Small intestine (tissue), 7 donors: ENCODE data around the gene CAPN14. TPM values are rescaled to one million over a fixed set of nuclear protein-coding genes. Genes with fewer than 3 reads are reported as not detected.
A peak's percentile ranks its signal among the peaks of the same experiment; 100 is the strongest.

ENCODE experiments used
- DNase-seq, 2 donors: peaks; one replicate each; pipeline versions ENCODE4 v3.0.0 to v3.0.0-alpha.2; 2013
- FAIRE-seq: peaks from 2 replicates; lab custom pipeline; 2012; peaks lifted over from hg19 to GRCh38; lab: Jason Lieb, UNC
- H3K27ac ChIP-seq, 3 donors: one replicate each; pipeline ENCODE4 v1.5.1; 2013; ENCODE audit warnings: low read length in 2 of 3, mild to moderate bottlenecking in 2 of 3, control low read depth in 1 of 3, inconsistent platforms in 1 of 3, low read depth in 1 of 3, moderate library complexity in 1 of 3
- H3K27me3 ChIP-seq, 3 donors: one replicate each; pipeline ENCODE4 v1.6.1; 2013; ENCODE audit warnings: low read length in 3 of 3, inconsistent platforms in 1 of 3; ENCODE audit not compliant: control insufficient read depth in 3 of 3, insufficient read depth in 3 of 3
- H3K36me3 ChIP-seq, 3 donors: one replicate each; pipeline ENCODE4 v1.6.1; 2013; ENCODE audit warnings: low read length in 3 of 3, inconsistent platforms in 1 of 3, low read depth in 1 of 3, mild to moderate bottlenecking in 1 of 3, moderate library complexity in 1 of 3; ENCODE audit not compliant: control insufficient read depth in 3 of 3, insufficient read depth in 2 of 3
- H3K4me1 ChIP-seq, 3 donors: one replicate each; pipeline ENCODE4 v1.6.1; 2013; ENCODE audit warnings: low read length in 2 of 3, inconsistent platforms in 1 of 3, low read depth in 1 of 3, mild to moderate bottlenecking in 1 of 3, moderate library complexity in 1 of 3; ENCODE audit not compliant: control insufficient read depth in 3 of 3, insufficient read depth in 2 of 3
- H3K4me3 ChIP-seq, 3 donors: one replicate each; pipeline ENCODE4 v1.5.1; 2013; ENCODE audit warnings: low read length in 3 of 3, control low read depth in 1 of 3, inconsistent platforms in 1 of 3, low read depth in 1 of 3, mild to moderate bottlenecking in 1 of 3, moderate library complexity in 1 of 3
- H3K9me3 ChIP-seq, 2 donors: one replicate each; pipeline ENCODE4 v1.6.1; 2013; ENCODE audit warnings: low read depth in 1 of 2, low read length in 1 of 2; ENCODE audit not compliant: control insufficient read depth in 2 of 2, insufficient read depth in 1 of 2
- WGBS, 3 donors: extraction: QIAGEN DNeasy Blood & Tissue Kit; methylation state at CpG; one replicate each; pipeline ENCODE4 v1.1.7; 2013; 5-methylcytosine and 5-hydroxymethylcytosine counted together
- polyA plus RNA-seq, 4 donors: library from polyadenylated mRNA; stranded (reverse) in 3 of 4; unstranded in 1 of 4; fragments of 200-250 nt in 3 of 4; fragments of 120-200 nt in 1 of 4; gene quantifications; one replicate each; pipeline versions ENCODE4 v1.2.1 to v1.2.3, GENCODE V29; 2013
- donor health status: healthy with polysubstance abuse.
- donor health status: control.
- donor health status: control.
- donor health status: Bipolar disorder and iron deficiency.
- donor health status: healthy.

The CAPN14 gene
- polyA plus RNA-seq, 4 donors = 0.06 to 0.15 TPM; not detected in 2

DNA sequence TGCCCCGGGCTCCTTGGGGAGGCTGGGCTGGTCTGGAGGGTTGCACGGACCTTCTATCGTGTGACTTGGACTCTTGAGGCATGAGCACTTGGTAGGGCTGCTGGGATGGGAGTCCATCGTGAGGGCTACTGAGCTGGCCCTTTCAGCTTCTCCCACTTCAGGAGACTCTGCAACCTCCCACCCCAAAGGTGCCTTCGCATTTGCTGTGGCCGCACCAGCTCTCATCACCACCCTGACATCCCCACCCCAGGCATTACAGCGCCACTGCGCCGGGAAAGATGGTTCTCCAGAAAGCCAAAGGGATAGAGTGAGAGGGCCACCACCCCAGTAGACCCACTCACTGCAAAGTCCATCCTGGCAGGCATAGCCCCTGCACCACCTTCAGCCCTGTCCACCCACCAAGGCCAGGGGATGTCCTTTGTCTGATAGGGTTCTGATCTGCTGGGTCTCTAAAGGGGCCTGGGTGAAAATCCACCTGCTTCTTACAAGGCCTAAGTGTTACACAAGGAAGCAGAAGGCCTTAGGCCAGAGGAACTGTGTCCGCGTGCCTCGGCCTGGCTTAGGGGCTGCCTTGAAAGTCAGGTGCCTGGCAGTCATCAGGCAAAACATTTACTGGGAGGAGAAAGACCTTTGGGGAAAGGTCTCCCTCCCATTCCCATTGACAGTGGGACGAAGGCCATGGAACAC lies 21.7 kb upstream of the CAPN14 start:
- no peak for DNase-seq
- Histone ChIP-seq H3K27ac (peak overlapping the region in 1 of 3 donors; percentile 0), H3K4me3 (no peak overlapping the region), H3K4me1 (peaks cover 0 to 4% (median 0%) of the 10 kb centered on the region in 3 donors), H3K27me3 (peaks cover 0 to 10% (median 0%) of the 10 kb centered on the region in 3 donors), H3K9me3 (no peaks in the 10 kb centered on the region), H3K36me3 (no peaks in the 10 kb centered on the region)
- FAIRE-seq = no peak
- WGBS, 3 donors = 85 to 95% (median 91%) methylated on average over 13 of the region's 13 CpGs

DNA sequence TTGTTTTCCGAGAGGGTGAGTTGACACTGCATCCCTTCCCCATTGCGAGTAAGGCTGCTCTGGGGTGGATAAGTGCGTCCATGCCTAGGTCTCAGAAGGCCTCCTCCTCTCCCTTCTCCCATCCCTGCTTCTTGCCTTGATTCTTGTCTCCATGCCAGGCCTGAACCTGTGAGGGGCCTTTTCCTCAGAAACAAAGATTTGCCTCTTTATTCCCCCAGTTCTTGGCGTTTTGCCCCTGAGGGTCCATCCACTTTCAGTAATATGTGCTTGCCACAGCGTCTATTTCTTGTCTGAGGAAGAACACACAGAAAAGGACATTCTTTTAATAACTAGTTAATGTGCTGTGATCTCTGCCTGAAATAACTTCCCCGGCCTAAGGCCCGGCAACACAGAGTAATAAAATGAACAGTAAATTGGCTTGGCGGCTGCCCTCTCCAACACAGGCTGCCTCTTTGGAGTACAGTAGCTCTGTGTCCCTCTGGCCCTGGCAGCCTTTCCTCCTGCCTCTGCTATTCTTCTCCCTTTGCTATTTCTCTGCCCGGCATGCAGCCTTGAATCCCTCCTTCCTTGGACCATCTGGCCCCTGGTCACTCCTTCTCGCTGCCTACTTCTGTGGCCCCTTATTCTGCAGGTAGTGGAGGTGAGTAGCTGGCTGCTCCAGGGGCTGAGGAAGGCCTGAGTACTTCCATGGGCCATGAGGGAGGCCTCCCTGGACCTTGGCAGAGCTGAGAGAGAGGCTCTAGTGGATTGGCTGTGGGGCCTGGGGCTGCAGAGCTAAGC lies 21.0 kb upstream of the CAPN14 start:
- DNase-seq = no peak
- Histone ChIP-seq H3K9me3 (no peaks in the 10 kb centered on the region), H3K4me1 (peaks cover 0 to 4% (median 0%) of the 10 kb centered on the region in 3 donors), H3K4me3 (no peak overlapping the region), H3K27ac (no peak overlapping the region), H3K27me3 (peaks cover 0 to 12% (median 0%) of the 10 kb centered on the region in 3 donors), H3K36me3 (no peaks in the 10 kb centered on the region)
- 78 to 85% (median 83%) methylated on average over 10 of the region's 10 CpGs for WGBS, 3 donors
- FAIRE-seq = no peak

DNA sequence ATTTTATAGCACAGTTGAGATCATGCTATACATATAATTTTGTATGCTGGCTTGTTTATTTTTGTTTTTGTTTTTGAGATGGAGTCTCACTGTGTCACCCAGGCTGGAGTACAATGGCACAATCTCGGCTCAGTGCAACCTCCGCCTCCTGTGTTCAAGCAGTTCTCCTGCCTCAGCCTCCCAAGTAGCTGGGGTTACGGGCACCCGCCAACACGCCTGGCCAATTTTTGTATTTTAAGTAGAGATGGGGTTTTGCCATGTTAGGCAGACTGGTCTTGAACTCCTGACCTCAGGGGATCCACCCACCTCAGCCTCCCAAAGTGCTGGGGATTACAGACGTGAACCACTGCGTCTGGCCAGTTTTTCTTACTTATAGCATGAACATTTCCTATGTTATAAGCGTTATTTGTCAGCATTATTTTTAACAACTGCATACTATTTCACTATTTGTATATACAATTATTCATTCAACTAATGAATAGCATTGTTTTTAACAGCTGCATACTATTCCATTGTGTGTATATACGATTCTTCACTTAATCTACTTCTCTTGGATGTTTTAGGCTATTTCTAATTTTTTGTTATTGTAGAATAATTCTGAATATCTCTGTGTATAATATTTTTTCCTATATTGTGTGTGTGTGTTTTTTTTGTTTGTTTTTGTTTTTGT lies 20.2 kb upstream of the CAPN14 start:
- H3K27me3 ChIP-seq = peaks cover 0 to 19% (median 0%) of the 10 kb centered on the region in 3 donors
- H3K4me3 ChIP-seq = no peak overlapping the region
- 90 to 97% (median 96%) methylated on average over 9 of the region's 9 CpGs for WGBS, 3 donors
- FAIRE-seq = no peak
- peaks cover 0 to 4% (median 0%) of the 10 kb centered on the region in 3 donors for H3K4me1 ChIP-seq
- no peak overlapping the region for H3K27ac ChIP-seq
- H3K36me3 ChIP-seq = no peaks in the 10 kb centered on the region
- H3K9me3 ChIP-seq = no peaks in the 10 kb centered on the region
- DNase-seq = no peak

DNA sequence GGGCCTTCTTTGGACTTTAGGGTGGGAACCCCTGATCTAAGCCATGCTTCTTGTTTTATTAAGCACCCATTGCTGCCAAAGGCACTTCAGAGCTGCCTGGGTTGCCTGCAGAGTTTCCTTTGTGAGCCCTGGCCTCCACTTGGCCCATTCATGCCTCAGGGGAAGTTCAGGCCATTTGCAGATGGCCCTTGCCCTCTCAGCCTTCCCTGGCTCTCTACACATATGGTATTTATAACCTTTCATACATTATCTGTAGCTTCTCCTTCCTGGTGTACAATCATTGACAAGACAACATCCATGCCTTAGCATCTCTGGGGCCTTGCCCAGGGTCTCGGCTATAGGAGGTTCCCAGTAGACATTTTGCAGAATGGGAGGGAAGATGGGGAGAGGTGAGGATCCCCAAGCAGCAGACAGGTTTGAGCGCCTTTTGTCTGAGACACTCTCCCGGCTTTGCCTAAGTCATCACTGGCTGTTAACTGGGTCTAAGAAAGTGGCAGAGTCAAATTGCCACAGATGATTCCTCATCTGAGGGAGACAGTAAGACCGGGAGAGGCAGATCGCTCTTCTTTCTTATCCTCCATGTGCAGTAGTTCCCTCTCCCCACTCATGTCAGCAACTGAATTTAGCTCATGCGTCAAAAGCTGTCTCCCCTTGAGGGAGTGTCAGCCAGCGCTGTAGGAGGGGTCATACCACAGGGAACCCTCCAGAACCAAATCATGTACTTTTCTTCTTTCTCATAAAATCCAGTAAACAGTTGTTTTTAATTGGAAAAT lies 19.3 kb upstream of the CAPN14 start:
- no peak overlapping the region for H3K4me3 ChIP-seq
- H3K27me3 ChIP-seq = peaks cover 0 to 22% (median 0%) of the 10 kb centered on the region in 3 donors
- H3K4me1 ChIP-seq = peaks cover 0 to 4% (median 0%) of the 10 kb centered on the region in 3 donors
- 82 to 94% (median 93%) methylated on average over 7 of the region's 7 CpGs for WGBS, 3 donors
- H3K9me3 ChIP-seq = no peaks in the 10 kb centered on the region
- FAIRE-seq (no peak), DNase-seq (no peak)
- H3K36me3 ChIP-seq = no peaks in the 10 kb centered on the region
- no peak overlapping the region for H3K27ac ChIP-seq

DNA sequence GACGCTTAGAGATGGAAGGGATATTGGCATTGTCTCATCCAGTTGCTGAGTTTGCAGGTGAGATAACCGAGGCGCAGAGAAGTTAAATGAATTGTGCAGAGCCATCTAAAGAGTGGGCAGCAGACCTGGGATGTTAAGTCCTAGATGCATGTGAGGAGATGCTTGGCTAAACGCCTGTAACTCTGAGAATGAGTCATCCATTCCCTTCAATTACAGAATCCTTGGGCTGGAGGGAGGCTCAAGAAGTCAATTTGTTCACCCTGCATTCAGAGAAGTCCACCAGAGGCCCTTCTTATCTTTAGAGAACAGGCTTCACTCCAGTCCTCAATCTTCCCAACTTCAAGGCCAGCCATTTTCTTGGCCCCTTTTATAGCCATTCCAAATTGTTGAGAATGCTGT lies 18.2 kb upstream of the CAPN14 start:
- Histone ChIP-seq H3K36me3 (no peaks in the 10 kb centered on the region), H3K27ac (no peak overlapping the region), H3K4me3 (no peak overlapping the region), H3K27me3 (peaks cover 0 to 24% (median 0%) of the 10 kb centered on the region in 3 donors), H3K4me1 (peaks cover 0 to 4% (median 0%) of the 10 kb centered on the region in 3 donors), H3K9me3 (no peaks in the 10 kb centered on the region)
- DNase-seq (no peak), FAIRE-seq (no peak)
- 72 to 78% (median 76%) methylated on average over 4 of the region's 4 CpGs for WGBS, 3 donors

DNA sequence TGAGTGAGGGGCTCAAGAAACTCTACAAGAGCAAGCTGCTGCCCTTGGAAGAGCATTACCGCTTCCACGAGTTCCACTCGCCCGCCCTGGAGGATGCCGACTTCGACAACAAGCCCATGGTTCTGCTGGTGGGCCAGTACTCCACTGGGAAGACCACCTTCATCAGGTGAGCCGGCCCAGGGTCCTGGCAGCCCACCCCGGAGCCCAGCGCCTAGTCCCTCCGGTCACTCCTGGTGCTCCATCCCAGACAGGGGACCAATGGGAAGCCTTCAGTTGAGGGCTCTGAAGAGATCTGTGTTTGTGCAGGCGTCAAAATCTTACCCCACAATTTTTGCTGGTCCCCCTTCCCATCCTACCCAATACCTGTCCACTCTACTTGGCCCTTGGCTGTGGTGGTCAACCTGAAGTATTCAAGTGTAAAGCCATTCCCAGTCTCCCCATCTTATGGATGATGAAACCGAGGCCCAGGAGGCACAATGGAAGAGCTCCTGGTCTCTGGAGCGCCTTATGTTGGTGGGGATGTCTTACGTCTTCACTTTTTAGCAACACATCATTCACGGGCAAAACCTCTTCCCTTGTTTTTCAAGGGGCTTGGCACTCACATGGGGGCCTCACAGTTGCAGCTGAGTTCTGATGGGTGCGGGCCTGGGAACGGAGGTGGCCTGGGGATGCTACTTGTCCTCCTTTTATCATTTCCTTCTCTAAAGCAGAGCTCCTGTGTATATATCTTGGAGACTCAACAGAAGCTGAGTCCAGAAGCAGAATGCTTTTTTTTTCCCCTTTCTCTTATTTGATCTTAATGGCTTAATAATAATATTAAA lies 17.6 kb upstream of the CAPN14 start:
- no peak for FAIRE-seq
- no peaks in the 10 kb centered on the region for H3K9me3 ChIP-seq
- H3K27me3 ChIP-seq = peaks cover 0 to 24% (median 0%) of the 10 kb centered on the region in 3 donors
- H3K4me3 ChIP-seq = peak overlapping the region in 2 of 3 donors; percentile 59 to 62
- H3K4me1 ChIP-seq = peaks cover 0 to 4% (median 0%) of the 10 kb centered on the region in 3 donors
- no peak for DNase-seq
- no peak overlapping the region for H3K27ac ChIP-seq
- WGBS, 3 donors = 68 to 78% (median 73%) methylated on average over 17 of the region's 17 CpGs
- no peaks in the 10 kb centered on the region for H3K36me3 ChIP-seq

DNA sequence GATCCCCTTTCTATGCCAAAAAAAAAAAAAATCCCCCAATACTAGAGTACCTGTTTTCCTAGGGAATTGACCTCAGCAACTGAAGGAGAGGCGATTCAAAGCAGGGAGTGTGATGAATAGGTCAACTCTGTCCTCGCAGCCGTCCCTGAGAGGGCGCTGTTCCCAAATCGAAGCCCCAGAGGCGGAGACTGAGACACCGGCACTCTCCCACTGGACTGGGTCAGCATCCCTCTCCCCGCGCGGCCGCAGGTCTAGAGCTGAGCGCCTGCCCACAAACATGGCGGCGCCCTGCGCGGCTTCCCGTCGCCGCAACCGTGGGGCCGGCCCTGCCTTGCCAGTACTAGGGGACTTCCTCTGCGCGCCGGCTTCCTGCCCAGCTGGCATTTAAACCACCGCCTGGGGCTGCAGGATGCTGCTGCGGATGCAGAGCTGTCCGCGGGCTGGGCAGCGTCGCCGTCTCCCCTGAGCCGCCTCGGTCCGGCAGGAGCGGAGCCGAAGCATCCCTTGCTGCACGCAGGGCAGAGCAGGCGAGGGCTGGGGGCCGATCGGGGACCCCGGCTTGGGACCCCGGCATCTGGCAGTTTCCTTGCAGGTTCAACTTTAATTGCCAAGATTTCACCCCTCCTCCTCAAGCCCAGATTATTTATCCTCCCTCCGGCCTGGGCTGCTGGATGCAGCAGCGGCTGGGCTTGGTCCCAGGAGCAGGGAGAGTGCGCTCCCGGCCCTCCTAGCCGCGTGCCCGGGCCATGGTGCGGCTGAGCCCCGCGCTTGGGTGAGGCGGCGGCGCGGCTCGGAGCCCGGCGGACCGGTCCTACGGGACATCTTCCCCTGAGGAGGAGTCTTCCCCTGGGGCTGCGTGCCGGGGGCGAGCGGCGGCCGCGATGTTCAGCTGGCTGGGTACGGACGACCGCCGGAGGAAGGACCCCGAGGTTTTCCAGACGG lies 16.7 kb upstream of the CAPN14 start, which contains the start of gene EHD3:
Gene EHD3, plus strand, starts transcription at position 412 of the 942 bp plus-strand sequence. Its CDS starts 470 bp downstream, at position 882.
- H3K4me3 ChIP-seq = peak within 1 kb of the TSS; percentile 48 to 62 (median 59)
- peaks cover 0 to 4% (median 0%) of the 10 kb centered on the region in 3 donors for H3K4me1 ChIP-seq
- H3K27me3 ChIP-seq = peaks cover 0 to 24% (median 0%) of the 10 kb centered on the region in 3 donors
- no peak for FAIRE-seq
- no peaks in the 10 kb centered on the region for H3K36me3 ChIP-seq
- DNase-seq = peak; percentile 56 to 82
- peak within 1 kb of the TSS in 1 of 3 donors; percentile 18 for H3K27ac ChIP-seq
- 2 to 5% (median 4%) methylated on average over 73 to 74 of the region's 74 CpGs for WGBS, 3 donors
- no peaks in the 10 kb centered on the region for H3K9me3 ChIP-seq
